NCI-H146 treated with DMSO at 0.1 percent for 48 hours (cell line): ENCODE results near the gene TULP4.

Experiments used
- DNase-seq: peaks from one replicate; lab custom pipeline; 2025; ENCODE audit not compliant: unreplicated experiment; lab: John Stamatoyannopoulos, UW

The TULP4 gene

DNA sequence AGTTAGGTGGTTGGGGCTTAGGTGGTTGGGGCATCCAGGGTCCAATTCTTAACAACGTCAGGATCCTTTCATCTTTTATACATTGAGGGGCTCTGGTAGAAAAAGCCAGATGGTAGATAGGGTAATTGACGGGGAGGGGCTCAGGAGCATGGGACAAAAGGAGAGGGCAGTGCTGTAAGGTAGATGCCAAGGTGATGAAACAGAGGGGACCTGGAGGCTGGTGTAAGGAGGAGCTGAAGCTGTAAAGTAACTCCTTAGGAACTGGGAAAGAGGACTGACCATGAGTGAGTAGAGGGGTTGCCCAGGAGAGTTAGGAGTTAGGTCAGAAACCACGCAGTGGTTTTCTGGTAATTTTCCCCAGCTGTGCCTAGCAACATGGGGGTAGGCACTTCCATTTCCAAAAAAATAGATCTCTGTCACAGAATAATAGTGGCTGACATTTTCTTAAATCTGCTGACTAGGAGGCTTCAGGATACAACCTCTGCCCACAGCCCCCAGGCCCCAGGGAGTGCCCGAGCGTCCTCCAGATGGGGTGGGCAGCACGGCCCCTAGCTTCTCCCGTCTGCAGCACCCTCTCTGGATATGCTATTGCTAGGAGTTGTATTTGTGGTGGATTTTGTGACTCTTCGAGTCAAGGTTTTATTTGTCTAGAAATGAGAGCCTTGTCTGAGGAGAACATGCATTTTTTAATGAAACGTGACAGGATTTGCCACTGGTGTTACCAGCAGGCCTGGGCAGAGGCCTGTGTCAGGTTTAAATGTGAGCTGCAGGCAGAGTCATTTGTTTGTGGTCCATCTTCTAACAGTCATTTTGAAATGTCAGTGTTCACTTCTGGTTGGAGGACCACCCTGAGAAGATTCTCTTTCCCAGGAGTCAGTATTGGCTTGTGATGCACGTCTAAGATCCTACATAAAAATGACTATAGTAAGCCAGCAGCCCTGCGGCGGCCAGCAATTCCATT, 44.6 kb downstream of the TULP4 start:
- no peak for DNase-seq

- no peak for DNase-seq
These were observed 45.4 kb downstream of the TULP4 start for GRCh38 chr6:158357570-158358216.

DNA sequence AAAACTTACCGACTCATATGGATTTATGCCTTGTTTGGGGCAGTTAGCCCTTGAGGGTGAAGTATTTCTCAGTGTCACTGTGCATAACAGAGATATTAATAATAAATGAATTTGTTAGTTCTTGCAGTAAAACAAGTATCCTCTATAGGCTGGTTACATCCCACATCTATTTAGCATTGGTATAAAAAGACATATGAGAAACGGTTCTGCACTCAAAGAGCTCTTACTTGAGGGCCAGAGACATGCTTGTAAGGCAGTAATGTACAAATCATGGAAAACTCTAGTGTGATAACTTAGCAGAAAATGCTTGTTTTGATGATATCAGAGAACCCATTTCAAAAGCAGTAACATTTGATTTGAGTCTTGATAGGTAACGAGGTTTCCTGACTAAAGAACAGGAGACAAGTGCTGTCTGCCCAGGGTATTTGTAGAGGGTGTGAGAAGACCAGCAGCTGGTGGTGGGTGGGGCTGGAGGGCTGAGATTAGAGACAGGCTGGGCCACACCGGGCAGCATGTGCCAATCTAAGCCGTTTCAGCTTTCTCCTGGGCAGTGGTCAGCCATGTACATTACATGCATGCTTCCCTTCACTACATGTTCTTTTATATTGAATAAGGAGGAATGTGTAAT, 46.3 kb downstream of the TULP4 start:
- DNase-seq: no peak

- no peak for DNase-seq
These were observed 48.8 kb downstream of the TULP4 start for GRCh38 chr6:158361068-158361467.

GRCh38 chr6:158361961-158362669, 49.9 kb downstream of the TULP4 start:
- DNase-seq: no peak

DNA sequence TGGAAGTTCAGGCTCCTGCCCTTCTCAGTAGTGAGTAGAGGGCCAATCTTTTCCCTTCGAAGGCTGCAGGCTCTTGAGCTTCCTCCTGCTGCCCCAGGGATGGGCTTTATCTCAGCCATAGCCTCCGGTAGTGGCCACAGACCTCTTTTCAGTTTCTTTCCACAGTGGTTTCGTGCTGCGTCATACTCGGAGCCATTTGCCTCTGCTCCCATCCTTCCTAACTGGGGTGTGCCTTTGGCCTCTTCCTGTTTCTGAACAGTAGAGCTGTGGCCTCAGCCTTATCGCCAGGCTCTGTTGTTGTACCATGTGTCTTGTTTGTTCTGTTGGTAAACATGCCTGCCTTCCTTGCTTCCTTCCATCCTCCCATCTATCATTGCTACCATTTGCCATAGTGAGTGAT, 54.1 kb downstream of the TULP4 start:
- DNase-seq: no peak

DNA sequence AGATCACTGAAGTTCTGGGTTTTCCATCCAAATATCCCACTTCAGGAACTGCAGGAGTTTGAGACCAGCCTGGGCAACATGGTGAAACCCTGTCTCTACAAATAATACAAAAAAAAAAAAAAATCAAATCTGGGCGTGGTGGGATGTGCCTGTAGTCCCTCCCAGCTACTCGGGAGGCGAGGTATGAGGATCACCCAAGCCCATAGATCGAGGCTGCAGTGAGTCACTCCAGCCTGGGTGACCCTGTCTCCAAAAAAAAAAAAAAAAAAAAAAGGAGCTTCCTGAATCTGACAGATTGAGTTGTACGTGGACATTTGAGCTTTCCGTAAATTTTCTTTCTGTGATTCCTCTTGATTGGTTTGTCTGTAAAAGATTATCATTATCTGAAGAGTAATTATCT, 55.6 kb downstream of the TULP4 start:
- DNase-seq: no peak

DNA sequence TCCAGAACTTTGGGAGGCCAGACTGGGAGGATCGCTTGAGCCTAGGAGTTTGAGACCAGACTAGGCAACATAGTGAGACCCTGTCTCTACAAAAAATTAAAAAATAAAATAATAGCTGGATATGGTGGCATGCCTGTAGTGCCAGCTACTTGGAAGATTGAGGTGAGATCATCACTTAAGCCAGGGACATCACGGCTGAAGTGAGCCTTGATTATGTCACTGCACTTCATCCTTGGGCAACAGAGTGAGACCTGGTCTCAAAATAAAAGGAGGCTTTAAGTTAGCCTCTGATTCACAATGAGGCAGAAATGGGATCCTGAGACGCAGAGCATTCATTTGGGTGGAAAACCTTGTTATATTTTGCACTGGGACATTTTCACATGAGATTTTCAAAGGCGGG, 57.0 kb downstream of the TULP4 start:
- no peak for DNase-seq

DNA sequence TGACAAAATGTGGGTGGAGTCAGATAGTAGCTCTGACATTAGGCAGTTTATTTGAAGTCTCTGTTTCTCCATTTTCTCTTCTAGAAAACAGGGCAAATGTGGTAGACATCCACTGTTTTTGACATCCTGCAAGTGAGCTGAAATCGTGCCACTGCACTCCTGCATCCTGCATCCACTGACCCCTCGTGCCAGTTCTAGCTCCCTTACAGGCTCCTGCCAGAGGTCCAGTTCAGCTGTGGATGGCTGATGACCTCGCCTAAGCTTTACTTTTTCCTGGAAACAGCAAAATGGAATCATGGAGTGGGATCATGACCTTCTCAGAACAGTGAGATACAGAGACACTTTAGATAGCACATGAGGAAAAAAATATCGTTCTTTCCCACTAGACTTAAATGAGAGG, 58.5 kb downstream of the TULP4 start:
- DNase-seq: no peak

- no peak for DNase-seq
These were observed 59.0 kb downstream of the TULP4 start for GRCh38 chr6:158371261-158371660.

DNA sequence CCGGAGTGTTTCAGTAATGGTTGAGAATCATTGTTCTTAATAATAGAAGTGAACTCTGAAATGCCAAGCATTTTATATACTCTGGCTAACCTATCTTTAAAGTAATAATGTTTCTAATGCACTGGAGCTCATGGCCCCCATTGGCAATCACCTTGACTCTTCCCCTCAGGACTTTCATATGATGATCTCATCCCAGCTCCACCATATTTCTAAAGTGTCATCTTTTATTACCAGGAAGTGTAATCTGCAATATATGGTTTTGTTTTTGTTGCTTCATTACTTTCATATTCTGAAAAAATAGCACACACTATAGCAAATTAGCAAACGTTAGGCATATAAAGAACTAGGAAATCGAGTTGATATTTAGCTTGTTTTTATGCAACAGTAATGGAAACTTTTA, 60.3 kb downstream of the TULP4 start:
- no peak for DNase-seq

GRCh38 chr6:158373214-158373613, 60.9 kb downstream of the TULP4 start:
- DNase-seq: no peak

DNA sequence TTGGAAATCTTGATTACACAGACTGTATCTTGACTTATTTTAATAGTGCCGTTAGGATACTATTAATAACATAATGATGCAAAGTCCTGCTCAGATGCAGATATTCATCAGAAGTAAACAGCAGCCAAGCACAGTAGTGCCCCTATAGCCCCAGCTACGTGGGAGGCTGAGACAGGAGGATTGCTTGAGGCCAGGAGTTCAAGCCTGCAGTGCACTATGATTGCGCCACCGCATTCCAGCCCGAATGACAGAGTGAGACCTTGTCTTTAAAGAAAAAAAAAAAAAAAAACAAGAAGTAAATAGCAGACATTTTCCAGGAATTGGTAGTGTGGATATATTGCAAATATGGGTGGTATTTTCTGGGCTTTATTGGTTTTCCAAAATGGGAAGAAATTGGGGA, 61.8 kb downstream of the TULP4 start:
- DNase-seq: no peak

DNA sequence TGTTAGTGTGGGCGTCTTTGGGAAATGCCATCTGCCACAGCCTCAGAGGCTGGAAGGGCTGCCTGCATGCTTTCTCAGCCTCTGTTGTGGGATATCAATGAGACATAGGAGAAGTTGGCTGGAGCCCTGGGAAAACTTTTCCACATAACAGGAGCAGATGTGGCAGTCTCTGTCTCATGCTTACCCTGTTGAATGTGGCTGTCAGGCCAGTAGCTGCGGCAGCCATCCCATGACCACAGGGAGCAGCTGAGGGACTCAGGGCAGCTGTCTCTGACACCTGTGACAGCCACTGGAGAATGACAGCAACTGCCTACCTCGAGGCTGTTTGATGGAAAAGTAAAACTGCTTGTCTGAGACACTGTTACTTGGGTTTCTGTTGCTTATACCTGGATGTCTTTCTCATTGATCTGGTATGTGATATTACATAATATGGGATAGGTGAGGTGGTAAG, 64.4 kb downstream of the TULP4 start:
- no peak for DNase-seq

- no peak for DNase-seq
These were observed 65.6 kb downstream of the TULP4 start for GRCh38 chr6:158377860-158378259.

DNA sequence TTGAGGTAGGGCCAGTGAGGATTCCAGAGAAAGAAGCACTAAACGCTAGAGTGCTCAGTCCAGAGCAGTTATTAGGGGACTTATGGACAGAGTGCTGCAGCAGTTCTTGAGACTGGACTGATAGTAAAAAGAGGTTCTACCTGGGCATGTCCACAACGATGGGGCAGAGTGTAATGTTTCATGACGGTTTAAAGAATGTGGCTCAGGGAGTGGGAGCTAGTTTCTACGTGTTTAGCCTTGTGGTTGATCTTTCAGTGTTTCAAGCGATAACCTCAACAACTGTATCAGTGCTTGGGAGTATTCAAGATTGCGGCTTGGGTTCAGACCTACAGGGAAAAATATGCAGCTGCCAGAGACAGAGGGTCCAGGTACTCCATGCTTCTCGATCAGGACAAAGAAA, 67.1 kb downstream of the TULP4 start:
- DNase-seq: no peak

GRCh38 chr6:158381214-158381613, 68.9 kb downstream of the TULP4 start:
- DNase-seq: no peak

DNA sequence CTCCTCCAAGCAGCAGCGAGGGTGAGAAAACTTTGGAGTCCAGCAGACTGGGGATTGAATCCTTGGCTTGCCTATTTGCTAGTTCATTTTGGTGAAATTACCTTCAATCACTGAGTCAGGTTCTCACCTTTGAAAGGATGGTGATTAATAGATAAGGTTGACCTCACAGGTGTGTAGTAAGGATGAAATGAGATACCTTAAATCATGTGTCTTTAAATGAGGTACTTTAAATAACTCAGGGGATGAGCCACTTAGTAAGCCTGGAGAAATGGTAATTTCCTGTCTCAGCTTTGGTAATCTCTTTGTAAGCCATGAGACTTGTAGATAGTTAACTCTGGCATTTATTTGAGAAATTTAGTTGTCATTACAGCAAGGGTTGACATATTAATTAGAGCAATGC, 70.2 kb downstream of the TULP4 start:
- DNase-seq: no peak

DNA sequence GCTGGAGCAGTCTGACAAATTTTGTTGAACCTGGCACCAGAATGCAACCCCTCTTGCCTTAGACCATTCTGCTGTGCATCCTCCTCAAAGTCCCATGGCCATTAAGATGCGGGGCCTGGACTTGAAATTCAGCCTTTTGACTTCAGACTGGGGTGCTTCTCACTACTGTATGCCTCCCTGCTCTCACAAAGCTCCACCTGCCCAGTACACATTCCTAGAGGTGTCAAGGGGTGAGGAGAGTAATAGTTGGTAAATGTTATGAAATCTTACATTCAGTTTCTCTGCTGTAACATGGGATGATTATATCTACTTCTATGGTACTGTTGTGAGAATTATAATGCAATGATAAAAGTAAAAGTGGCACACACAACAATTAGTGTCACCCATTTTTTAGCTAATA, 70.8 kb downstream of the TULP4 start:
- DNase-seq: no peak

- no peak for DNase-seq
These were observed 71.3 kb downstream of the TULP4 start for GRCh38 chr6:158383542-158383941.

- no peak for DNase-seq
These were observed 72.4 kb downstream of the TULP4 start for GRCh38 chr6:158384671-158385110.
